HT-29 (cell line): ENCODE results near the gene SIRPA. TPM values are rescaled to one million over a fixed set of nuclear protein-coding genes. Genes with fewer than 3 reads are reported as not detected.

Experiments
- DNase-seq: peaks from one replicate; pipeline ENCODE4 v3.0.0-alpha.2; 2015; ENCODE audit warnings: low spot score
- total RNA-seq: library from RNA; depleted of rRNA; stranded (reverse); fragments of >200 nt; shearing (Covaris generic); gene quantifications from 2 replicates; pipeline ENCODE4 v1.2.3, GENCODE V29; 2014

Gene SIRPA
- total RNA-seq, 1 experiment from 2014 or later = 0.53 TPM

GRCh38 chr20:1870323-1870722 lies 24.9 kb upstream of the SIRPA start:
- no peak for DNase-seq

- DNase-seq = no peak
These were observed 24.2 kb upstream of the SIRPA start for GRCh38 chr20:1870792-1871550.

GRCh38 chr20:1871807-1872458 lies 23.3 kb upstream of the SIRPA start:
- DNase-seq = no peak

GRCh38 chr20:1872459-1873097 lies 22.6 kb upstream of the SIRPA start:
- DNase-seq = no peak

GRCh38 chr20:1874450-1875182 lies 20.6 kb upstream of the SIRPA start:
- DNase-seq = no peak

GRCh38 chr20:1875183-1875554 lies 20.0 kb upstream of the SIRPA start:
- DNase-seq = no peak

- DNase-seq = no peak
These were observed 19.4 kb upstream of the SIRPA start for GRCh38 chr20:1875762-1876161.

GRCh38 chr20:1876217-1876921 lies 18.8 kb upstream of the SIRPA start:
- peak; percentile 47 for DNase-seq

- DNase-seq = no peak
These were observed 18.1 kb upstream of the SIRPA start for GRCh38 chr20:1876975-1877608.

GRCh38 chr20:1877609-1878200 lies 17.5 kb upstream of the SIRPA start:
- no peak for DNase-seq

GRCh38 chr20:1879369-1879768 lies 15.8 kb upstream of the SIRPA start:
- DNase-seq = no peak

GRCh38 chr20:1879934-1880333 lies 15.3 kb upstream of the SIRPA start:
- no peak for DNase-seq

- no peak for DNase-seq
These were observed 14.5 kb upstream of the SIRPA start for GRCh38 chr20:1880529-1881239.

GRCh38 chr20:1881240-1881835 lies 13.9 kb upstream of the SIRPA start:
- no peak for DNase-seq

- no peak for DNase-seq
These were observed 13.2 kb upstream of the SIRPA start for GRCh38 chr20:1882026-1882425.

GRCh38 chr20:1883986-1884385 lies 11.2 kb upstream of the SIRPA start:
- no peak for DNase-seq

- DNase-seq = no peak
These were observed 10.0 kb upstream of the SIRPA start for GRCh38 chr20:1885254-1885653.

GRCh38 chr20:1885940-1886693 lies 9.1 kb upstream of the SIRPA start:
- no peak for DNase-seq

GRCh38 chr20:1887321-1887720 lies 7.9 kb upstream of the SIRPA start:
- no peak for DNase-seq
